Globus pallidus (tissue), 1 donor: ENCODE data around the gene ATXN8OS.
A peak's percentile ranks its signal among the peaks of the same experiment; 100 is the strongest.
"Not testable (repeated sequence)": the region's sequence is repeated elsewhere in the genome, so short reads cannot be mapped to it uniquely, and the experiment has no call there.

Experiments
- DNase-seq: peaks from one replicate; pipeline ENCODE4 v3.0.0-alpha.2; 2015; ENCODE audit warnings: low spot score

The ATXN8OS gene

DNA sequence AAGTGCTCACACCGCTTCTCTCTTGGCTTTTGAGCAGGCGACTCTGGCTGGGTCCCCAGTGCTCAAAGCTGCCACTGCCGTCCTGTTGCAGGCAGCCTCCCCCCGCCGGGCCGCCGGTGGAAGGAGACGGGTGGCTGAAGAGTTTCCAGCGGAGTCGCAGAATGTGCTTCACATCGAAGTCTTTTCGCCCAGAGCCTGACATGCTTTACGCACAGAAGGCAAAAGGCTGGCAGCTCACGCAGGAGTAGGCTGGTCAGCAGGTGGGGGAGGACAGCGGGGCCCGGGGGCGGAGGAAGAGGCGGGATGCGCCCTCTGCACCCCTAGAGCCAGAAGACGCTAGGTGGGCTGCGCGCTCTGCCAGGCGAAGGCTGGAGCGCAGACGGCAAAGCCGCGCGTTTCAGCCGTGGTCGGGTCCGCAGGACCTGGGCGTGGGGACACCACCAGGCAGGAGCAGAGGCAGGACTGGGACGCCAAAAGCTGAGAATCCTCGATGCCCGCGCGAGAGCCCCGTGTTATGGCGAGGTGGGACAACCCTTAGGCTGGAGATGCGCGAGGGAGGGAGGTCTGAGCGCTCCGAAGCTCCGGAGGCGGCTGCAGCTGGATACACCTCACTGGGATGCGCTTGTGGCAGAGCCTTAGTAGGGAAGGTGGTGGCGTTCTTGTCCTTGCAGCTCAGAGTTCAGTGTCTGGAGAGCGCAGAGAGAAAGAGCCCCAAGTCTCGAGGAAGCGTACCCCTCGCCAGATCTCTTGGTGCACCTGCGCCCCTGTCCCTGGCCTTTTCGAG lies at the start of gene ATXN8OS:
Gene ATXN8OS, plus strand, starts transcription at position 329 of the 784 bp plus-strand sequence.
- no peak for DNase-seq

DNA sequence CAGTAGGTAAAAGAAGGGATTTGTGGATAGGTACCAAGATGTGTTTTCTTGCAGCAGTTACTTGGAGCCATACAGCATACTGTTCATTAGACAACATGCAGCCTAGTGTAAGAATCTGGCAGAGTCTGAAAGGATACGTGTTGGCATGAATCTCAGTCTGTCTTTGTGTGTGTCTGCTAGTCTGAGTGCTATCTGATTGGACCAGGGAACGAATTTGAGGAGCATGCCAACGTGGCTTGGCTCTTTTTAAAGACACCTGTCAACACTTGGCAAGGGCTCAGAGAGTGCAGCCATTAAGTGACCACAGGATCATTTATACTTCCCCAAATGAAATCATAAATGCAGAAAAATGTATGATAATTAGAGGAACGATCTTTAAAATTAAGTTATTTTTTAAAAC lies 27.6 kb upstream of the ATXN8OS start:
- DNase-seq: peak; percentile 11

DNA sequence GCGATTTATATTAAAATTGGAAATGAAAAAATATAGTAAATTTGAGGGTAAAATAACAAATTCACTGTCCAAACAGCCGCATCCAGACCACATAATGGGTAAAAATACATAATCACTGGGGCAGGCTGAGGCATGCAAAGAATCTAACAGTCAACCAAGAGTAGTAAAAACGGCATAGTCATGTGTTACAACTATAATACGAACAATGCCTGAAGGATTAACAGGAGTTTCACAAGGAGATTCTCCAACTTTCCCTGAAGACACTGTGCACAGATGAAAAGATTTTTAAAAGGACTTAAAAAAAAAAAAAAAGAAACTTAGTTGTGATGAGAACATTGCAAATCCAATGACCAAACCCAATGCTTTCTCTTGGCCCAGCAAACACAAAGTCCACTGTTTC lies 20.4 kb upstream of the ATXN8OS start:
- no peak for DNase-seq

DNA sequence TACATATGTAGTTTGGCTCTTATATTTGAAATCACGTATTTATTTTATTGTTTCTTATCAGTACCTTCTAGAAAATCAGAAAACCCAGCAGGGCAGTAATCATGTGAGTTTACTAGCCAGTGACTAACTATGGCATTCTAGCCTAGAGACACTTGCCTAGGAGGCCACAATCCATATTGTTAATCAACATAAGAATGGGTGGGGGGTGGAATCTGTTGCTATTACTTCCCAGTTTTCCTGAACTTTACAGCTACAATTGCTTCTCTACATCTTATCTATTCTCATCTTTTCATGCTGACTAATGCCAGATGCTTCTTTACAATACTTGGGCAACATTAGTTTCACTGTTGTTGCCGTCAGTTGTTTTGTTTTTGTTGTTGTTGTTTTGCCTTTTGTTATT lies 18.7 kb upstream of the ATXN8OS start:
- DNase-seq: no peak

DNA sequence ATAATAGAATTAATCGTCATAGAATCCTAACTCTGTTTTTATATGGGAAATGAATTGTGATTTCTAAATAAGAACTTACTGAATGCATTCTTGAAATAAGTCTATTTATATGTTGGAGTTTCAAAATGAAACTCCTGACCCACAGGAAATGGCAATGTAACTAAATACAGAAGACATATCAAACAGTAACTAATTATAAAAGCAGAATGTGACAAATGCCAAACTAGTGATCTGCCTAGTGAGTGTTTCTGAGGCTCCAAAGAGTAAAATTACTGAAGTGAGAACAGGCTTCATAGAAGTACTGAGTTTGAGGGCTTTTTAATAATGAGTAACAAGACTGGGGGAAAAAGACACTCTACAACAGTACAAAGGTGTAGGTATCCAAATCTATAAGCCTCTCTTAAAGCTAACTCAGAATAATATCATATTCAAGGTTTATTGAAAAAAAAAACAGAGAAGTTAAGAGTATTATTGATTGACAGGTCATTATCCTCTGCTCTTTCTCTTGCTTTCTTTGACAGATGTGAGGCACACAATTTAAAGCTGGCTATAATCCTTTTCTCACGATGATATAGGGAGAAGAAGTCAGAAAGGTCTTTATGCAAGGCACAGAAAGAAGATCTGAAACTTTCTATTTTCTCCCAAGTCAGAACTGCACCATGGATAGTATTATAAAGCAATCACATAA lies 17.4 kb upstream of the ATXN8OS start:
- no peak for DNase-seq

DNA sequence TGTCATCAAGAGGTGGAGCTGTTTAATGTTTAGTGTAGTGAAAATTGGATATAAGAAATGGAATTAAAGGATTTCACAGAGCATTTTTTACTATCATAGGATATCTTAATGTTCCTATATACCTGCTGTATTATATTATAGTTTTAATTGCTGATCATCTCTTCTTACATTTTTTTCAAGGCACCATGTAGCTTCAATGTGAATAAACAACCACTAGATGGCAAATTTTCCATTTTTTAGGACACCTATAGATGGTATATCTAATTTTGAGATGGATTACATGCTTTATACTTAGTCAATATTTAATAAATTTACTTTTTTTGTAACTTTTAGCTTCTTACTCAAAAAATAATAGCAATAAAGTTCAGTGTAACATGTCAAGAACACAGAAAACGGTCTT lies 9.0 kb upstream of the ATXN8OS start:
- no peak for DNase-seq

DNA sequence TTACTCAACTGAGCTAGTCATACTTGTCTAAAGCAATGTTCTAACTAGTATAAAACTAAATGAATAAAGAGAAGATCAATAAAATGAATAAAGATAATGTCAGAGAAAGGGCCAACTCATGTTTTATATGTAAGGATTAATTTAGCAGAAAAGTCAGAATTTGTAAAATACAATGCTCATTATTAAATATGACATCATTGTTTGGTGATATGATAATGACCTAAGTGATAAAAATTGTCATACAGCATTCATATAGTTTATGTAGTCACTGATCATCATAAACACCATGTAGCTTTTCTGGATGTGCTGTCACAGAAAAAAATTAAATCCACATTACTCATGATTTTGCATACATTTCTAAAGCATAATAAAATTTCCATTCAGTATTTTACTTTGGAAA lies 3.1 kb upstream of the ATXN8OS start:
- DNase-seq: no peak

GRCh38 chr13:70107125-70107497 lies 515 bp upstream of the ATXN8OS start:
- DNase-seq: no peak

- DNase-seq: no peak
Observed at GRCh38 chr13:70108356-70109105, 905 bp downstream of the ATXN8OS start, which contains the start of gene KLHL1. KLHL1 (minus strand) TSS chr13:70108452; CDS start chr13:70107699, 753 bp downstream.

DNA sequence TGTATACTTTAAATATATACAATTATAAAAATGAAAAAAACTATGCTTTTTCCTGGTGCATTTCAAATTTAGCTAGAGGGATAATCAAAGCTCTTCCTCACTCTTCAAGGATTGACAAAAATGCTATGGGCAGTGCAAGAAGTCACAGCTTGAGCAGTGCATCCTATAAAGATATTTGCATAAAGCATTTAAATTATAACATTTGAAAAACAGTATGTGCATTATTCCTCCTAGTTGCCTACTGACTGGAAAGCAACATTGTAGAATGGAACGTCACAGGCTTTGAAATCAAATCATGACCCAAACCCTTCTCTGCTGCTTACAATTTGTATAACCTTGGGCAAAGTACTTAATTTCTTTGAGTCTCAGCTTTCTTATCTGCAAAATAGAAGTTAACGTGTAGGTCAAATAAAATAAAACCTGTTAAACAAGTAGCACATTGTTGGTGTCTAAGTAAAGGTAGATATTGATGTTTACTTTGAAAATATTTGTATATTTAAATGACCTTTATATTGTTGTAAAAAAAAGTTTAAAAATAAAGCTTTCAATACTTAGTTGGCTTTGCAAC lies 9.8 kb downstream of the ATXN8OS start:
- no peak for DNase-seq

DNA sequence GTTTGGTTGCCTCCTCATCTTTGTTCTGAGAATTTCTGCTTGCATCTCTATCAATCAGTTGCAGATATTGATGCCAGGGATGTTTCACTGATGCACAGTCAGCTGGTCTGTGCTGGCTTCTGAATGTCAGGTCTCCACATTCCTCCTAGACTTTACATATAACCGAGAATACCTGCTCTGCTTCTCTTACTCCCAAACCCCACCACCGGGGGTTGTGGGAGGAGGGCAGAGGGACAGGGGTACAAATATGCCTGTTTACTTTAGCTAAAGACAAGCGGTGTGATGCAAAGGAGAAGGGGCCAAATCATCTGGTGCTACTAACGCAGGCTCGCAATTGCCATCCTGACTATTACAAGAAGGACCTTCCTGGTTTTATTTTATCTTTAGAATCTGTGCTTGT lies 18.1 kb downstream of the ATXN8OS start:
- no peak for DNase-seq

GRCh38 chr13:70128098-70128497 lies 20.5 kb downstream of the ATXN8OS start:
- DNase-seq: no peak

- not testable (repeated sequence) for DNase-seq
Observed at GRCh38 chr13:70142658-70143057, 35.0 kb downstream of the ATXN8OS start.

GRCh38 chr13:70162141-70162540 lies 54.5 kb downstream of the ATXN8OS start:
- no peak for DNase-seq

GRCh38 chr13:70170689-70171088 lies 63.1 kb downstream of the ATXN8OS start:
- no peak for DNase-seq

- DNase-seq: no peak
Observed at GRCh38 chr13:70171151-70171550, 63.5 kb downstream of the ATXN8OS start.

GRCh38 chr13:70172946-70173597 lies 65.4 kb downstream of the ATXN8OS start:
- DNase-seq: no peak

- DNase-seq: no peak
Observed at GRCh38 chr13:70173598-70173959, 66.0 kb downstream of the ATXN8OS start.

- DNase-seq: no peak
Observed at GRCh38 chr13:70178346-70178745, 70.7 kb downstream of the ATXN8OS start.
